H1 (cell line): ENCODE data around the gene NOS3. TPM values are rescaled to one million over a fixed set of nuclear protein-coding genes. Genes with fewer than 3 reads are reported as not detected.

ENCODE experiments used
- BACH1 ChIP-seq: IDR thresholded peaks from 2 replicates; pipeline ENCODE4 v1.6.1; 2012; ENCODE audit warnings: low read length, improper control_type of control experiment
- BRCA1 ChIP-seq: IDR thresholded peaks from 2 replicates; pipeline ENCODE4 v1.6.1; 2012; ENCODE audit warnings: low read depth, low read length, improper control_type of control experiment
- KDM1A ChIP-seq: fragments of 200-600, 300-600 bp; sonication (generic); IDR thresholded peaks from 2 replicates; pipeline ENCODE4 v1.7.1; 2016; ENCODE audit warnings: mild to moderate bottlenecking, low read length, borderline replicate concordance
- polyA plus RNA-seq, 7 experiments: library from polyadenylated mRNA; depleted of rRNA in 3 of 7; stranded (reverse) in 5 of 7; unstranded in 2 of 7; fragments of >200 nt in 5 of 7; fragments of 200-250 nt in 2 of 7; gene quantifications; 1 replicate in 5 of 7; 2 replicates in 1 of 7; 4 replicates in 1 of 7; pipeline versions ENCODE4 v1.2.1 to v1.2.3, GENCODE V29; 2011 to 2013; ENCODE audit warnings: missing spikeins in 2 of 7, mixed read lengths in 2 of 7
- total RNA-seq: library from RNA; stranded (reverse); fragmentation: NEBNext Ultra II Directional; extraction: Animal tissue kit (Norgen Biotek cat#: 25700); gene quantifications from 2 replicates; pipeline ENCODE4 v1.2.1, GENCODE V29; 2021
- TF ChIP-seq, protein P1 (sequence below): fragments of 300-600 bp; sonication (generic); IDR thresholded peaks from 2 replicates; pipeline ENCODE4 v1.7.1; 2012; ENCODE audit warnings: low read length, moderate library complexity, mild to moderate bottlenecking, inconsistent platforms; ENCODE audit not compliant: insufficient replicate concordance
- TF ChIP-seq, protein P2 (sequence below), 3 experiments: IDR thresholded peaks; 1 replicate in 2 of 3; 2 replicates in 1 of 3; pipeline versions ENCODE4 v1.5.1 to v1.6.1; 2011; ENCODE audit warnings: low read length in 3 of 3, mild to moderate bottlenecking in 3 of 3, inconsistent platforms in 2 of 3, low read depth in 1 of 3, moderate library complexity in 1 of 3; ENCODE audit not compliant: insufficient read depth in 1 of 3; ENCODE audit errors: control extremely low read depth in 1 of 3

Gene NOS3
- total and polyA plus RNA-seq, 2 of the 8 experiments (the other 6 are each of a cell fraction or from before 2014, with no cell fraction given), result 4.4 to 16.2 TPM

DNA sequence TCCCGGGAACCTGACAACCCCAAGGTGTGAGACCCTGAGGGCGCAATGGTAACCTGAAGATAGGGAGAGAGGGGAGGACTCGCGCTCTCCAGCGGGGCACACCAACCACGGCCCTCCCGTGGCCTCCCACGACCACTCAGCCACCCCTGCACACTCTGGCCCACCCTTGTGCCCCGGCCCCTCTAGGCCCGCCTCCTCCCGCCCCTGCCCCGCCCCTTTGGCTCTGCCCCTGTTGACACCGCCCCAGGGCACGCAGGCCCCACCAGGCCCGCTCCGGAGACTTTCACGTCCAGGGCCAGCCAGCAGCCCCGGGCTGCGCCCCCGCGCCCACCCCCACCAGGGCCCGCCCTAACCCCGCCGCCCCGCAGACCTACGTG is 22.5 kb downstream of the NOS3 start (continued):
- TF ChIP-seq, protein P1, sequence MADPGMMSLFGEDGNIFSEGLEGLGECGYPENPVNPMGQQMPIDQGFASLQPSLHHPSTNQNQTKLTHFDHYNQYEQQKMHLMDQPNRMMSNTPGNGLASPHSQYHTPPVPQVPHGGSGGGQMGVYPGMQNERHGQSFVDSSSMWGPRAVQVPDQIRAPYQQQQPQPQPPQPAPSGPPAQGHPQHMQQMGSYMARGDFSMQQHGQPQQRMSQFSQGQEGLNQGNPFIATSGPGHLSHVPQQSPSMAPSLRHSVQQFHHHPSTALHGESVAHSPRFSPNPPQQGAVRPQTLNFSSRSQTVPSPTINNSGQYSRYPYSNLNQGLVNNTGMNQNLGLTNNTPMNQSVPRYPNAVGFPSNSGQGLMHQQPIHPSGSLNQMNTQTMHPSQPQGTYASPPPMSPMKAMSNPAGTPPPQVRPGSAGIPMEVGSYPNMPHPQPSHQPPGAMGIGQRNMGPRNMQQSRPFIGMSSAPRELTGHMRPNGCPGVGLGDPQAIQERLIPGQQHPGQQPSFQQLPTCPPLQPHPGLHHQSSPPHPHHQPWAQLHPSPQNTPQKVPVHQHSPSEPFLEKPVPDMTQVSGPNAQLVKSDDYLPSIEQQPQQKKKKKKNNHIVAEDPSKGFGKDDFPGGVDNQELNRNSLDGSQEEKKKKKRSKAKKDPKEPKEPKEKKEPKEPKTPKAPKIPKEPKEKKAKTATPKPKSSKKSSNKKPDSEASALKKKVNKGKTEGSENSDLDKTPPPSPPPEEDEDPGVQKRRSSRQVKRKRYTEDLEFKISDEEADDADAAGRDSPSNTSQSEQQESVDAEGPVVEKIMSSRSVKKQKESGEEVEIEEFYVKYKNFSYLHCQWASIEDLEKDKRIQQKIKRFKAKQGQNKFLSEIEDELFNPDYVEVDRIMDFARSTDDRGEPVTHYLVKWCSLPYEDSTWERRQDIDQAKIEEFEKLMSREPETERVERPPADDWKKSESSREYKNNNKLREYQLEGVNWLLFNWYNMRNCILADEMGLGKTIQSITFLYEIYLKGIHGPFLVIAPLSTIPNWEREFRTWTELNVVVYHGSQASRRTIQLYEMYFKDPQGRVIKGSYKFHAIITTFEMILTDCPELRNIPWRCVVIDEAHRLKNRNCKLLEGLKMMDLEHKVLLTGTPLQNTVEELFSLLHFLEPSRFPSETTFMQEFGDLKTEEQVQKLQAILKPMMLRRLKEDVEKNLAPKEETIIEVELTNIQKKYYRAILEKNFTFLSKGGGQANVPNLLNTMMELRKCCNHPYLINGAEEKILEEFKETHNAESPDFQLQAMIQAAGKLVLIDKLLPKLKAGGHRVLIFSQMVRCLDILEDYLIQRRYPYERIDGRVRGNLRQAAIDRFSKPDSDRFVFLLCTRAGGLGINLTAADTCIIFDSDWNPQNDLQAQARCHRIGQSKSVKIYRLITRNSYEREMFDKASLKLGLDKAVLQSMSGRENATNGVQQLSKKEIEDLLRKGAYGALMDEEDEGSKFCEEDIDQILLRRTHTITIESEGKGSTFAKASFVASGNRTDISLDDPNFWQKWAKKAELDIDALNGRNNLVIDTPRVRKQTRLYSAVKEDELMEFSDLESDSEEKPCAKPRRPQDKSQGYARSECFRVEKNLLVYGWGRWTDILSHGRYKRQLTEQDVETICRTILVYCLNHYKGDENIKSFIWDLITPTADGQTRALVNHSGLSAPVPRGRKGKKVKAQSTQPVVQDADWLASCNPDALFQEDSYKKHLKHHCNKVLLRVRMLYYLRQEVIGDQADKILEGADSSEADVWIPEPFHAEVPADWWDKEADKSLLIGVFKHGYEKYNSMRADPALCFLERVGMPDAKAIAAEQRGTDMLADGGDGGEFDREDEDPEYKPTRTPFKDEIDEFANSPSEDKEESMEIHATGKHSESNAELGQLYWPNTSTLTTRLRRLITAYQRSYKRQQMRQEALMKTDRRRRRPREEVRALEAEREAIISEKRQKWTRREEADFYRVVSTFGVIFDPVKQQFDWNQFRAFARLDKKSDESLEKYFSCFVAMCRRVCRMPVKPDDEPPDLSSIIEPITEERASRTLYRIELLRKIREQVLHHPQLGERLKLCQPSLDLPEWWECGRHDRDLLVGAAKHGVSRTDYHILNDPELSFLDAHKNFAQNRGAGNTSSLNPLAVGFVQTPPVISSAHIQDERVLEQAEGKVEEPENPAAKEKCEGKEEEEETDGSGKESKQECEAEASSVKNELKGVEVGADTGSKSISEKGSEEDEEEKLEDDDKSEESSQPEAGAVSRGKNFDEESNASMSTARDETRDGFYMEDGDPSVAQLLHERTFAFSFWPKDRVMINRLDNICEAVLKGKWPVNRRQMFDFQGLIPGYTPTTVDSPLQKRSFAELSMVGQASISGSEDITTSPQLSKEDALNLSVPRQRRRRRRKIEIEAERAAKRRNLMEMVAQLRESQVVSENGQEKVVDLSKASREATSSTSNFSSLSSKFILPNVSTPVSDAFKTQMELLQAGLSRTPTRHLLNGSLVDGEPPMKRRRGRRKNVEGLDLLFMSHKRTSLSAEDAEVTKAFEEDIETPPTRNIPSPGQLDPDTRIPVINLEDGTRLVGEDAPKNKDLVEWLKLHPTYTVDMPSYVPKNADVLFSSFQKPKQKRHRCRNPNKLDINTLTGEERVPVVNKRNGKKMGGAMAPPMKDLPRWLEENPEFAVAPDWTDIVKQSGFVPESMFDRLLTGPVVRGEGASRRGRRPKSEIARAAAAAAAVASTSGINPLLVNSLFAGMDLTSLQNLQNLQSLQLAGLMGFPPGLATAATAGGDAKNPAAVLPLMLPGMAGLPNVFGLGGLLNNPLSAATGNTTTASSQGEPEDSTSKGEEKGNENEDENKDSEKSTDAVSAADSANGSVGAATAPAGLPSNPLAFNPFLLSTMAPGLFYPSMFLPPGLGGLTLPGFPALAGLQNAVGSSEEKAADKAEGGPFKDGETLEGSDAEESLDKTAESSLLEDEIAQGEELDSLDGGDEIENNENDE, result no peak
- TF ChIP-seq BACH1 (no peak), KDM1A (no peak), BRCA1 (no peak)
- TF ChIP-seq, protein P2, sequence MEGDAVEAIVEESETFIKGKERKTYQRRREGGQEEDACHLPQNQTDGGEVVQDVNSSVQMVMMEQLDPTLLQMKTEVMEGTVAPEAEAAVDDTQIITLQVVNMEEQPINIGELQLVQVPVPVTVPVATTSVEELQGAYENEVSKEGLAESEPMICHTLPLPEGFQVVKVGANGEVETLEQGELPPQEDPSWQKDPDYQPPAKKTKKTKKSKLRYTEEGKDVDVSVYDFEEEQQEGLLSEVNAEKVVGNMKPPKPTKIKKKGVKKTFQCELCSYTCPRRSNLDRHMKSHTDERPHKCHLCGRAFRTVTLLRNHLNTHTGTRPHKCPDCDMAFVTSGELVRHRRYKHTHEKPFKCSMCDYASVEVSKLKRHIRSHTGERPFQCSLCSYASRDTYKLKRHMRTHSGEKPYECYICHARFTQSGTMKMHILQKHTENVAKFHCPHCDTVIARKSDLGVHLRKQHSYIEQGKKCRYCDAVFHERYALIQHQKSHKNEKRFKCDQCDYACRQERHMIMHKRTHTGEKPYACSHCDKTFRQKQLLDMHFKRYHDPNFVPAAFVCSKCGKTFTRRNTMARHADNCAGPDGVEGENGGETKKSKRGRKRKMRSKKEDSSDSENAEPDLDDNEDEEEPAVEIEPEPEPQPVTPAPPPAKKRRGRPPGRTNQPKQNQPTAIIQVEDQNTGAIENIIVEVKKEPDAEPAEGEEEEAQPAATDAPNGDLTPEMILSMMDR (IDR thresholded peaks at IDR 0.05; ENCODE audit: control extremely low read depth in 1 of 3, insufficient read depth in 1 of 3, low read depth in 1 of 3, low read length in 3 of 3), result no peak
